ENCODE data around the gene CAMK2A. TPM values are rescaled to one million over a fixed set of nuclear protein-coding genes. Genes with fewer than 3 reads are reported as not detected.

CAMK2A gene
- total RNA-seq, 1 experiment from 2014 or later, result not detected

DNA sequence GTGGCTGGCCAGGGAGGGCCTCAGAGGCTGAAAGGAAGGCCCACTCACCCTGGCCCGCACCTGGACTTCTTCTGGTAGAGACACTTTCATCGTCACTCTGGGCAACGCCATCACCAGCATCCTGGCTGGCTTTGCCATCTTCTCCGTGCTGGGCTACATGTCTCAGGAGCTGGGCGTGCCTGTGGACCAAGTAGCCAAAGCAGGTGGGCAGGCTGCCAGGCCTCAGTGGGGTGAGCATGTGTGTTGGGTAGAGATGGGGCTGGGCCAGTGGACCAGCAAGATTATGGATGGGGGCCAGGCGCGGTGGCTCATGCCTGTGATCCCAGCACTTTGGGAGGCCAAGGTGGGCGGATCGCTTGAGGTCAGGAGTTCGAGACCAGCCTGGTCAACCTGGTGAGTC lies 87.1 kb downstream of the CAMK2A start:
- TF ChIP-seq, protein P1, sequence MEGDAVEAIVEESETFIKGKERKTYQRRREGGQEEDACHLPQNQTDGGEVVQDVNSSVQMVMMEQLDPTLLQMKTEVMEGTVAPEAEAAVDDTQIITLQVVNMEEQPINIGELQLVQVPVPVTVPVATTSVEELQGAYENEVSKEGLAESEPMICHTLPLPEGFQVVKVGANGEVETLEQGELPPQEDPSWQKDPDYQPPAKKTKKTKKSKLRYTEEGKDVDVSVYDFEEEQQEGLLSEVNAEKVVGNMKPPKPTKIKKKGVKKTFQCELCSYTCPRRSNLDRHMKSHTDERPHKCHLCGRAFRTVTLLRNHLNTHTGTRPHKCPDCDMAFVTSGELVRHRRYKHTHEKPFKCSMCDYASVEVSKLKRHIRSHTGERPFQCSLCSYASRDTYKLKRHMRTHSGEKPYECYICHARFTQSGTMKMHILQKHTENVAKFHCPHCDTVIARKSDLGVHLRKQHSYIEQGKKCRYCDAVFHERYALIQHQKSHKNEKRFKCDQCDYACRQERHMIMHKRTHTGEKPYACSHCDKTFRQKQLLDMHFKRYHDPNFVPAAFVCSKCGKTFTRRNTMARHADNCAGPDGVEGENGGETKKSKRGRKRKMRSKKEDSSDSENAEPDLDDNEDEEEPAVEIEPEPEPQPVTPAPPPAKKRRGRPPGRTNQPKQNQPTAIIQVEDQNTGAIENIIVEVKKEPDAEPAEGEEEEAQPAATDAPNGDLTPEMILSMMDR (IDR thresholded peaks at IDR 0.05; ENCODE audit: insufficient read depth in 1 of 2, low read depth in 1 of 2, low read length in 1 of 2, severe bottlenecking in 1 of 2, unreplicated experiment in 1 of 2), result no peak
- intact Hi-C loops (cut with micrococcal nuclease; ENCODE audit: unreplicated experiment), result no loop called here
- POLR2A ChIA-PET, result no interaction called here
- H3K27ac Mint-ChIP-seq (ENCODE audit: unreplicated experiment), result no peak overlapping the region
- no peak for DNase-seq
- H3K27me3 ChIP-seq (replicated peaks; ENCODE audit: control insufficient read depth, insufficient read depth, low read length), result no peaks in the 10 kb centered on the region
- H3K36me3 ChIP-seq (ENCODE audit: control insufficient read depth, insufficient read depth, low read length), result no peaks in the 10 kb centered on the region
- no peak overlapping the region for H3K4me3 Mint-ChIP-seq (ENCODE audit: unreplicated experiment)
- H3K36me3 Mint-ChIP-seq (ENCODE audit: insufficient read depth, unreplicated experiment), result no peaks in the 10 kb centered on the region
- CTCF ChIA-PET, result no interaction called here
- H3K9me3 ChIP-seq, result no peaks in the 10 kb centered on the region
- no peaks in the 10 kb centered on the region for H3K9me3 Mint-ChIP-seq (ENCODE audit: unreplicated experiment)
- BruUV-seq (replicated peaks), result no TSS peak
- no peaks in the 10 kb centered on the region for H3K4me1 Mint-ChIP-seq (ENCODE audit: low read depth, unreplicated experiment)
- no peaks in the 10 kb centered on the region for H3K4me1 ChIP-seq
- H3K27me3 Mint-ChIP-seq (ENCODE audit: insufficient read depth, unreplicated experiment), result no peaks in the 10 kb centered on the region
- no peak overlapping the region for H3K4me3 ChIP-seq (ENCODE audit: low read depth, low read length)

GRCh38 chr5:150197476-150197875 lies 92.1 kb downstream of the CAMK2A start:
- intact Hi-C loops (cut with micrococcal nuclease; ENCODE audit: unreplicated experiment), result no loop called here
- TF ChIP-seq, protein P1 (IDR thresholded peaks at IDR 0.05; ENCODE audit: insufficient read depth in 1 of 2, low read depth in 1 of 2, low read length in 1 of 2, severe bottlenecking in 1 of 2, unreplicated experiment in 1 of 2), result no peak
- Histone ChIP-seq H3K36me3 (ENCODE audit: control insufficient read depth, insufficient read depth, low read length) (no peaks in the 10 kb centered on the region), H3K27me3 (replicated peaks; ENCODE audit: control insufficient read depth, insufficient read depth, low read length) (no peaks in the 10 kb centered on the region), H3K4me3 (ENCODE audit: low read depth, low read length) (no peak overlapping the region), H3K4me1 (0 out of 2 replicates have a peak, but pooled peaks cover 4% of the 10 kb centered on the region), H3K9me3 (no peaks in the 10 kb centered on the region)
- BruUV-seq (replicated peaks), result no TSS peak
- H3K4me1 Mint-ChIP-seq (ENCODE audit: low read depth, unreplicated experiment), result no peaks in the 10 kb centered on the region
- ChIA-PET CTCF (no interaction called here), POLR2A (no interaction called here)
- H3K27ac Mint-ChIP-seq (ENCODE audit: unreplicated experiment), result no peak overlapping the region
- DNase-seq, result no peak
- H3K36me3 Mint-ChIP-seq (ENCODE audit: insufficient read depth, unreplicated experiment), result no peaks in the 10 kb centered on the region
- H3K27me3 Mint-ChIP-seq (ENCODE audit: insufficient read depth, unreplicated experiment), result no peaks in the 10 kb centered on the region
- H3K9me3 Mint-ChIP-seq (ENCODE audit: unreplicated experiment), result no peaks in the 10 kb centered on the region
- no peak overlapping the region for H3K4me3 Mint-ChIP-seq (ENCODE audit: unreplicated experiment)

- Histone ChIP-seq H3K4me3 (ENCODE audit: low read depth, low read length) (no peak overlapping the region), H3K9me3 (no peaks in the 10 kb centered on the region), H3K4me1 (0 out of 2 replicates have a peak, but pooled peaks cover 4% of the 10 kb centered on the region), H3K36me3 (ENCODE audit: control insufficient read depth, insufficient read depth, low read length) (no peaks in the 10 kb centered on the region), H3K27me3 (replicated peaks; ENCODE audit: control insufficient read depth, insufficient read depth, low read length) (no peaks in the 10 kb centered on the region)
- intact Hi-C loops (cut with micrococcal nuclease; ENCODE audit: unreplicated experiment), result no loop called here
- no peak for DNase-seq
- Mint-ChIP-seq H3K27me3 (ENCODE audit: insufficient read depth, unreplicated experiment) (no peaks in the 10 kb centered on the region), H3K36me3 (ENCODE audit: insufficient read depth, unreplicated experiment) (no peaks in the 10 kb centered on the region), H3K27ac (ENCODE audit: unreplicated experiment) (no peak overlapping the region), H3K4me3 (ENCODE audit: unreplicated experiment) (no peak overlapping the region), H3K9me3 (ENCODE audit: unreplicated experiment) (no peaks in the 10 kb centered on the region), H3K4me1 (ENCODE audit: low read depth, unreplicated experiment) (no peaks in the 10 kb centered on the region)
- TF ChIP-seq, protein P1 (IDR thresholded peaks at IDR 0.05; ENCODE audit: insufficient read depth in 1 of 2, low read depth in 1 of 2, low read length in 1 of 2, severe bottlenecking in 1 of 2, unreplicated experiment in 1 of 2), result no peak
- CTCF ChIA-PET, result no interaction called here
- BruUV-seq (replicated peaks), result no TSS peak
- POLR2A ChIA-PET, result no interaction called here
Measured at GRCh38 chr5:150196986-150197385, 92.6 kb downstream of the CAMK2A start.
